GF-D8 (cell line): ENCODE measurements around the gene PEMT.

Experiments
- DNase-seq: peaks from one replicate; lab custom pipeline; 2025; lab: John Stamatoyannopoulos, UW

Gene PEMT

GRCh38 chr17:17605083-17605728 lies 13.7 kb upstream of the PEMT start:
- no peak for DNase-seq

- DNase-seq, result no peak
These were observed 12.4 kb upstream of the PEMT start for GRCh38 chr17:17603895-17604225.

DNA sequence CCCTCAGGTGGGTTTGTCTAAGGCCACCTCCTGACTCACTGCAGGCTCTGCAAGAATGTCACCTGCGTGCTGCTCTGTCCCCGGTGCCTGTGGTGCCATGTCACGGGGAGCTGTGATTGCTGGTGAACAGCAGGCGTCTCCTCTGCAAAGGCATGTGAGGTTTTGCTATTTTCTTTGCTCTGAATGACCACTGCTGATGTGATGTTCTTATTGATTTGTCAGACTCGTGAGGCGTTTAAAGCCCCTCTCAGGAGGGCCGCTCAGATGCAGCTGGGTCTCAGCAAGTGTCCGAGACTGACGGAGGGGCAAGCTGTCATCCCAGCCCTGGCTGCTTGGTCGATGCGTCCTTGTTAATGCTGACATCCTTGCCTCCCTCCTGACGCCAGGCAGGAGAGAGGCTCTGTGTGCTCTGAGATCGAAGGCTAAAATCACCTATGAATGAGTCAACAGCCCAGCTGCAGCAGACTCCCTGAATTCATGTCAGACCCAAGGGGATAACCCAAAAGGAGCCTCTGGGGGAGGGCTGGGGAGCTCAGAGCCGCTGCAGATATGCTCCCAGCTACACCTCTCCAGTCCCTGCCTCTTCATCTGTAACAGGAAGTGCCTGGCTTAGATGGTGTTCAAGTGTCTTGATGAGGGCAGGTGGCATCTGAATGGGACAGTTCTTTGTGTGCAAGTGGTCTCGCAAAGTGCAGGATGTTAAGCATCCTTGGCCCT lies 11.8 kb upstream of the PEMT start:
- no peak for DNase-seq

DNA sequence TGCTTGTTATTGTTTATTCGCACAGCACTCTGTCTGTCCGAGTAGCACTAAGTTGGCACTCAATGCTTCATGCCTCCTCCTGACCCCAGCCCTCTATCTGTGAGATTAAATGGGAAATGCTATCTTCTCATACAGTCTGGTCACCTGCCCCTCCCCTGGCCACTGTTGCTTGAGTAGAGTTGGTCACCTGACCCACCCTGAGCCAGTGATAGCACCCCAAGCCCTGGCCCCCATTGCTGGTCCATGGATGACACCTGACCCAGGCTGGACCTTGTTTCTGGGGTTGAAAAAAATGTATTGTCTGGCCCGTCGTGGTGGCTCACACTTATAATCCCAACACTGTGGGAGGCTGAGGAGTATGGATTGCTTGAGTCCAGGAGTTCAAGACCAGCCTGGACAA lies 8.5 kb upstream of the PEMT start:
- no peak for DNase-seq

DNA sequence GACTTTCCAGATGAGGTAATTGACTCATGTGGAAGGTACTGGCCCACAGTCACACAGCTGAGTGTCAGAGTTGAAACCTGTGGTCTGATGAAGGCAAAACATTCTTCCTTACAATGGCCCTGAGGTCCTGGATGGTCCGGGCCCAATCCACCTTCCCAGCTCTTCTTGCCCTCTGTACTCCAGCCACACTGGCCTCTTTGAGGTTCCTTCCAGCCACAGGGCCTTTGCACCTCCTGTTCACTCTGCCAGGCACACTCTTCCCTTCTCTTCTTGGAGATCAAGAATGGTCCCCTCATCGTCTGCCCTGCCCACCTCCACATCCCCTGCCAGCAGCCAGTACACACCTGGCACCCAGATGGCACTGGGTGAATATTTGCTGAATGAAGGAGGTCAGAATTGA lies 6.5 kb upstream of the PEMT start:
- DNase-seq, result no peak

GRCh38 chr17:17595755-17596154 lies 4.2 kb upstream of the PEMT start:
- DNase-seq, result no peak

GRCh38 chr17:17593222-17593620 lies 1.7 kb upstream of the PEMT start:
- no peak for DNase-seq

GRCh38 chr17:17590883-17591354 lies 589 bp downstream of the PEMT start:
- DNase-seq, result no peak

GRCh38 chr17:17590141-17590751 lies 1.3 kb downstream of the PEMT start:
- DNase-seq, result no peak

DNA sequence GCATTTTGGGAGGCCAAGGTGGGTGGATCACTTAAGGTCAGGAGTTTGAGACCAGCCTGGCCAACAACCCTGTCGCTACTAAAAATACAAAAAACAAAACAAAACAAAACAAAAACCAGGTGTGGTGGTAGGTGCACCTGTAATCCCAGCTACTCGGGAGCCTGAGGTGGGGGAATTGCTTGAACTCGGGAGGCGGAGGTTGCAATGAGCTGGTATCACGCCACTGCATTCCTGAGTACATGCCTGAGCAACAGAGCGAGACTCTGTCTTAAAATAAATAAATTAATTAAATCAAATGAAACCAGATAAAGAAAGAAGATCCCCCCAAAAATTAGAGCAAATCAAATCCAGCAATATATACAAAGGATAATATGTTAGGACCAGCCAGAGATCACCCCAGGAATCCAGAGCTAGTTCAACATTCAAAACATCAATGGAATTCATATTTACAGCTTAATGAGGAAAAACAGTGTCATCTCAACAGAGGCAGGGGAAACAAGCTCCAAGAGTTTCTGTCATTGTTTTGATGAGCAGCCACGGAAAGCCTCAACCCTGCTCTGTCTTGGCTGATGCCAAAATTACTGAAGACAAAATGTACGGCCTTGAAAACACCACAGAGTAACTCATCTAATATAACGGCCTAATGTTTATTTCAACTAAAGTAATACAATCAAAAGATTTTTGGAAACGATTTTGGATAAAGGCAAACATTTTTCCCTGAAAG lies 3.7 kb downstream of the PEMT start:
- no peak for DNase-seq

DNA sequence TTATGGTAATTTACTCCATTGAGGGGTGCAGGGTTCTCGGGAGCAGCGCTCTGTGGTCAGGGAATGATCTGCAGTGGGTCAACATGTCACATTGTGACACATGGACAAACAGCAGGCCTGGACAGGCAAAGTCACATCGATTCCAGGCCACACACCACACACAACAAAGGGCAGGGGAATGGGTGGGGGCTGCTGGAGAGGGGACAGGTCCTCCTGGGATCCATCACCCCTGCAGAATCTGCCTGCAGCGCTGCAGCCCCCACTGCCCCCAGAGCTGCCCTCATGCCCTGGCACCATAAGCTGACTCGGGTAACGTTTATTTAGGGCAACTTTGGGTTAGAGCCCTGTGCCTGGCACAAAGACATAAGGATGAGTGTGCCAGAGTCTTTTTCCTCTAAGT lies 9.1 kb downstream of the PEMT start:
- DNase-seq, result no peak

DNA sequence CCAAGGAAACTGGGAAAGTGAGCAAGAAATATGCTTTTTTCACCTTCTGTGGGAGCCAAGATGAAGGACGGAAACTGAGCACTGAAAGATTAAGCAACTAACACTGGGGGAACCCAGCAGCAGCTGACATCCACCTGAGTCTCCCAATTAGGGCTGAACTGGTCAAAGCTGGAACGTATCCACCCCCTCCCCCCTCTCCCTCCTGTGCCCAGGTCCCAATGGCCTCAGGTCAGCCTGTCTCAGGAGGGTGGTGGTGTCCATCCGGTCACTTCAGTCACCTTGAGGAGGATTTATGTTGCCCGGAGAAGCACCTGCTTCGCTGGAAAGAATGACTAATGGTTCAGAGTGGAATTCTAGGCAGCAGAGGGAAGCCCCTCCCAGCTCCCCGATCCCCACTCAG lies 10.0 kb downstream of the PEMT start:
- DNase-seq, result no peak

- no peak for DNase-seq
These were observed 10.6 kb downstream of the PEMT start for GRCh38 chr17:17580662-17581470.

- DNase-seq, result no peak
These were observed 11.8 kb downstream of the PEMT start for GRCh38 chr17:17579691-17580090.

- no peak for DNase-seq
These were observed 14.1 kb downstream of the PEMT start for GRCh38 chr17:17577373-17577772.

- no peak for DNase-seq
These were observed 14.7 kb downstream of the PEMT start for GRCh38 chr17:17576772-17577234.

GRCh38 chr17:17575360-17576251 lies 15.9 kb downstream of the PEMT start:
- no peak for DNase-seq

DNA sequence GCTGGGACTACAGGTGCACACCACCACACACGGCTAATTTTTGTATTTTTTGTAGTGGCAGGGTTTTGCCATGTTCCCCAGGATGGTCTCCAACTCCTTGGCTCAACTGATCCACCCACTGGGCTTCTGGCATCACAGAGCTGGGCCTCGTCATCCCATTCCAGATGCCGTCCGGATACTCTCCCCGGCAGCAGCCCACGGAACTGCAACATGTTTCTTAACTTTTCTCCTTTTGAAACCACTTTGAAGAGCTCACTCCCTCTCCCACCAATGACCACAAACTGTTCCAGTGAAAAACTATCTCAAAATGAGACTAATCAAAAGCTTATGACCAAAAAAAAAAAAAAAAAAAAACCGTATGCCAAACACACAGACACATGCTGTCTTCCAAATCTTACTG lies 17.6 kb downstream of the PEMT start:
- DNase-seq, result no peak

GRCh38 chr17:17572010-17572785 lies 19.3 kb downstream of the PEMT start:
- DNase-seq, result no peak
